Naive thymus-derived CD8-positive, alpha-beta T cell (primary cell): Measurements from ENCODE around the gene ZFP1. TPM values are rescaled to one million over a fixed set of nuclear protein-coding genes. Genes with fewer than 3 reads are reported as not detected.
"Not testable (repeated sequence)": the region's sequence is repeated elsewhere in the genome, so short reads cannot be mapped to it uniquely, and the experiment has no call there.

Experiments used
- ATAC-seq, 2 donors: fragments of 150-1000 bp; cut with Tn5 transposase in 1 of 2; sonication (Bioruptor Pico), chemical (Tn5 transposase) in 1 of 2; 1 replicate in 1 of 2; 2 replicates in 1 of 2; pipeline ENCODE4 v1.10.0; 2021; ENCODE audit warnings: mild to moderate bottlenecking in 2 of 2, moderate library complexity in 2 of 2
- POLR2A ChIA-PET: fragments of 350-600 bp; sonication (Branson Sonifier 250); formaldehyde crosslinking; loops from one replicate; lab custom pipeline; 2021; ENCODE audit warnings: antibody characterized with exemption; lab: Charles Lee
- DNase-seq, 10 donors: peaks; one replicate each; pipeline versions ENCODE4 v3.0.0 to v3.0.0-alpha.2; 2020 to 2022
- H3K27ac Mint-ChIP-seq, 10 donors: one replicate each; pipeline ENCODE4 v1.8.0; 2020 to 2022; ENCODE audit warnings: mild to moderate bottlenecking in 10 of 10, mixed read lengths in 10 of 10, moderate library complexity in 4 of 10, inconsistent platforms in 1 of 10
- H3K27me3 Mint-ChIP-seq, 5 donors: one replicate each; pipeline ENCODE4 v1.8.0; 2021 to 2022; ENCODE audit warnings: mixed read lengths in 5 of 5
- H3K36me3 Mint-ChIP-seq, 3 donors: one replicate each; pipeline ENCODE4 v1.8.0; 2020 to 2022; ENCODE audit warnings: mixed read lengths in 3 of 3, mild to moderate bottlenecking in 2 of 3, inconsistent platforms in 1 of 3
- H3K4me1 Mint-ChIP-seq, 4 donors: one replicate each; pipeline ENCODE4 v1.8.0; 2021 to 2022; ENCODE audit warnings: mixed read lengths in 4 of 4
- H3K4me3 Mint-ChIP-seq, 10 donors: one replicate each; pipeline ENCODE4 v1.8.0; 2020 to 2022; ENCODE audit warnings: mild to moderate bottlenecking in 10 of 10, mixed read lengths in 10 of 10, moderate library complexity in 6 of 10, inconsistent platforms in 1 of 10
- H3K9me3 Mint-ChIP-seq, 9 donors: one replicate each; pipeline ENCODE4 v1.8.0; 2020 to 2022; ENCODE audit warnings: mixed read lengths in 9 of 9, mild to moderate bottlenecking in 3 of 9, inconsistent platforms in 1 of 9, moderate library complexity in 1 of 9
- polyA plus RNA-seq, 3 donors: library from polyadenylated mRNA; unstranded; fragments of 300-500 nt; fragmentation: Illumina TruSeq; gene quantifications; one replicate each; pipeline ENCODE4 v1.2.3, GENCODE V29; 2021
- total RNA-seq, 8 experiments: library from RNA in 2 of 8; stranded (reverse) in 2 of 8; gene quantifications; one replicate each; pipeline ENCODE4 v1.2.3 and lab custom pipeline; 2021 to 2026

Gene ZFP1
- total and polyA plus RNA-seq, 5 experiments from 2014 or later, result 12.4 to 26.5 (median 15.8) TPM

GRCh38 chr16:75202069-75202590 lies 53.8 kb downstream of the ZFP1 start:
- no peaks in the 10 kb centered on the region for H3K36me3 Mint-ChIP-seq
- ATAC-seq, result no peak
- no peak overlapping the region for H3K4me3 Mint-ChIP-seq
- peaks cover 4 to 26% (median 22%) of the 10 kb centered on the region in 4 donors for H3K4me1 Mint-ChIP-seq
- H3K27me3 Mint-ChIP-seq, result peaks cover 5 to 19% (median 16%) of the 10 kb centered on the region in 5 donors
- no peak for DNase-seq
- peak overlapping the region in 3 of 10 donors; percentile 37 to 47 (median 39) for H3K27ac Mint-ChIP-seq
- POLR2A ChIA-PET, result interaction anchor here (0.6 kb wide), 1 partner anchor 261 kb away, joined by 3 read pairs; no protein-coding TSS in a partner anchor
- H3K9me3 Mint-ChIP-seq, result no peaks in the 10 kb centered on the region

GRCh38 chr16:75203096-75203495 lies 54.8 kb downstream of the ZFP1 start:
- DNase-seq (no peak), ATAC-seq (no peak)
- H3K4me3 Mint-ChIP-seq, result no peak overlapping the region
- H3K9me3 Mint-ChIP-seq, result no peaks in the 10 kb centered on the region
- POLR2A ChIA-PET, result interaction anchor here (0.6 kb wide), 1 partner anchor 262 kb away, joined by 3 read pairs; no protein-coding TSS in a partner anchor
- H3K27me3 Mint-ChIP-seq, result peaks cover 1 to 14% (median 6%) of the 10 kb centered on the region in 5 donors
- H3K27ac Mint-ChIP-seq, result no peak overlapping the region
- H3K36me3 Mint-ChIP-seq, result no peaks in the 10 kb centered on the region
- H3K4me1 Mint-ChIP-seq, result peaks cover 4 to 26% (median 22%) of the 10 kb centered on the region in 4 donors

- Mint-ChIP-seq H3K36me3 (no peaks in the 10 kb centered on the region), H3K4me3 (no peak overlapping the region), H3K9me3 (no peaks in the 10 kb centered on the region), H3K27me3 (peaks cover 0 to 9% (median 0%) of the 10 kb centered on the region in 5 donors), H3K4me1 (peaks cover 4 to 26% (median 22%) of the 10 kb centered on the region in 4 donors), H3K27ac (peak overlapping the region in 2 of 10 donors; percentile 34 to 51)
- ATAC-seq (no peak), DNase-seq (no peak)
- POLR2A ChIA-PET, result interaction anchor here (1.0 kb wide), 1 partner anchor 19 kb away, joined by 3 read pairs; no protein-coding TSS in a partner anchor
Observed at GRCh38 chr16:75203667-75204409, 55.5 kb downstream of the ZFP1 start.

GRCh38 chr16:75204410-75204758 lies 56.1 kb downstream of the ZFP1 start:
- ATAC-seq (no peak), DNase-seq (no peak)
- Mint-ChIP-seq H3K27me3 (peaks cover 0 to 7% (median 0%) of the 10 kb centered on the region in 5 donors), H3K4me1 (peaks cover 4 to 25% (median 20%) of the 10 kb centered on the region in 4 donors), H3K27ac (no peak overlapping the region), H3K4me3 (no peak overlapping the region), H3K36me3 (no peaks in the 10 kb centered on the region), H3K9me3 (no peaks in the 10 kb centered on the region)
- POLR2A ChIA-PET, result interaction anchor here (1.0 kb wide), 1 partner anchor 18 kb away, joined by 3 read pairs; no protein-coding TSS in a partner anchor

GRCh38 chr16:75204905-75205304 lies 56.6 kb downstream of the ZFP1 start:
- ATAC-seq, DNase-seq, H3K36me3 Mint-ChIP-seq, H3K4me3 Mint-ChIP-seq, H3K9me3 Mint-ChIP-seq, H3K27ac Mint-ChIP-seq, H3K27me3 Mint-ChIP-seq: not testable (repeated sequence)
- peaks cover 4 to 20% (median 17%) of the 10 kb centered on the region in 4 donors for H3K4me1 Mint-ChIP-seq
- POLR2A ChIA-PET, result interaction anchor here (1.0 kb wide), 1 partner anchor 18 kb away, joined by 3 read pairs; no protein-coding TSS in a partner anchor

- H3K4me3 Mint-ChIP-seq, POLR2A ChIA-PET, H3K27me3 Mint-ChIP-seq, H3K27ac Mint-ChIP-seq, ATAC-seq, DNase-seq, H3K36me3 Mint-ChIP-seq, H3K9me3 Mint-ChIP-seq: not testable (repeated sequence)
- peaks cover 4 to 18% (median 13%) of the 10 kb centered on the region in 4 donors for H3K4me1 Mint-ChIP-seq
Observed at GRCh38 chr16:75205438-75205837, 57.1 kb downstream of the ZFP1 start.

- H3K27ac Mint-ChIP-seq, DNase-seq, H3K36me3 Mint-ChIP-seq, H3K9me3 Mint-ChIP-seq, POLR2A ChIA-PET, H3K4me3 Mint-ChIP-seq, ATAC-seq, H3K27me3 Mint-ChIP-seq: not testable (repeated sequence)
- H3K4me1 Mint-ChIP-seq, result peaks cover 2 to 11% (median 7%) of the 10 kb centered on the region in 4 donors
Observed at GRCh38 chr16:75205961-75206748, 57.8 kb downstream of the ZFP1 start.

GRCh38 chr16:75206749-75207451 lies 58.6 kb downstream of the ZFP1 start, which contains the start of gene CTRB2:
TSS of gene CTRB2 (minus strand) at chr16:75207161. CDS start at chr16:75207141, 20 bp downstream.
- Mint-ChIP-seq H3K4me3 (no peak within 1 kb of the TSS), H3K27ac (no peak within 1 kb of the TSS), H3K36me3 (no peaks in the 10 kb centered on the region), H3K9me3 (no peaks in the 10 kb centered on the region), H3K27me3 (peaks cover 0 to 2% (median 0%) of the 10 kb centered on the region in 5 donors), H3K4me1 (peaks cover 0 to 5% (median under 1%) of the 10 kb centered on the region in 4 donors)
- POLR2A ChIA-PET, result no interaction called here
- ATAC-seq (no peak), DNase-seq (no peak)

- DNase-seq (no peak), ATAC-seq (no peak)
- Mint-ChIP-seq H3K27me3 (no peaks in the 10 kb centered on the region), H3K27ac (no peak overlapping the region), H3K9me3 (no peaks in the 10 kb centered on the region), H3K4me1 (no peaks in the 10 kb centered on the region), H3K36me3 (no peaks in the 10 kb centered on the region), H3K4me3 (no peak overlapping the region)
- POLR2A ChIA-PET, result no interaction called here
Observed at GRCh38 chr16:75207831-75208230, 59.5 kb downstream of the ZFP1 start.

GRCh38 chr16:75208242-75208825 lies 60.0 kb downstream of the ZFP1 start:
- DNase-seq (no peak), ATAC-seq (no peak)
- Mint-ChIP-seq H3K27ac (no peak overlapping the region), H3K4me1 (no peaks in the 10 kb centered on the region), H3K36me3 (no peaks in the 10 kb centered on the region), H3K9me3 (no peaks in the 10 kb centered on the region), H3K4me3 (no peak overlapping the region), H3K27me3 (no peaks in the 10 kb centered on the region)
- POLR2A ChIA-PET, result no interaction called here

- ATAC-seq, result no peak
- no peaks in the 10 kb centered on the region for H3K27me3 Mint-ChIP-seq
- no peak overlapping the region for H3K27ac Mint-ChIP-seq
- no peak overlapping the region for H3K4me3 Mint-ChIP-seq
- H3K36me3 Mint-ChIP-seq, result no peaks in the 10 kb centered on the region
- no peaks in the 10 kb centered on the region for H3K4me1 Mint-ChIP-seq
- no peak for DNase-seq
- POLR2A ChIA-PET, result no interaction called here
- no peaks in the 10 kb centered on the region for H3K9me3 Mint-ChIP-seq
Observed at GRCh38 chr16:75208861-75209505, 60.7 kb downstream of the ZFP1 start.
